ENCODE measurements around the gene CAMLG. TPM values are rescaled to one million over a fixed set of nuclear protein-coding genes. Genes with fewer than 3 reads are reported as not detected.

Gene CAMLG
- total and polyA plus RNA-seq, 2 of the 13 experiments (the other 11 are each of a cell fraction or from before 2014, with no cell fraction given): 14.2 to 19.8 TPM

GRCh38 chr5:134738133-134738962, at the start of gene CAMLG (continued):
- TF ChIP-seq ZNF274 (CRISPR knock-in tag; IDR thresholded peaks at IDR 0.05) (no peak; the same call in 1 of the 2 replicates), HNF4G (IDR thresholded peaks at IDR 0.05; ENCODE audit: borderline replicate concordance, low read depth, low read length) (no peak), HNF4G (CRISPR knock-in tag; IDR thresholded peaks at IDR 0.05; ENCODE audit: borderline replicate concordance, low read depth) (peak; percentile 75; the same call in 1 of the 2 replicates), ZC3H4 (CRISPR knock-in tag; IDR thresholded peaks at IDR 0.05; ENCODE audit: borderline replicate concordance) (no peak), ZNF558 (CRISPR knock-in tag; IDR thresholded peaks at IDR 0.05; ENCODE audit: borderline replicate concordance) (peak; percentile 82; the same call in 1 of the 2 replicates), PREB (CRISPR knock-in tag; IDR thresholded peaks at IDR 0.05) (no peak), ZNF468 (CRISPR knock-in tag; IDR thresholded peaks at IDR 0.05) (no peak), ZNF407 (CRISPR knock-in tag; IDR thresholded peaks at IDR 0.05; ENCODE audit: not compliant biosample characterization) (peak; percentile 14), CHCHD3 (CRISPR knock-in tag; IDR thresholded peaks at IDR 0.05) (peak; percentile 47; the same call in 1 of the 2 replicates), NR2F1 (CRISPR knock-in tag; IDR thresholded peaks at IDR 0.05) (no peak), ZNF501 (CRISPR knock-in tag; IDR thresholded peaks at IDR 0.05) (peak; percentile 90), NFE2L2 (IDR thresholded peaks at IDR 0.05; ENCODE audit: low read length) (no peak), CBX1 (IDR thresholded peaks at IDR 0.05; ENCODE audit: low read depth) (no peak), ZNF570 (CRISPR knock-in tag; IDR thresholded peaks at IDR 0.05; ENCODE audit: borderline replicate concordance) (no peak), ZNF329 (CRISPR knock-in tag; IDR thresholded peaks at IDR 0.05; ENCODE audit: low read depth) (peak; percentile 82), POLR2AphosphoS5 (IDR thresholded peaks at IDR 0.05; ENCODE audit: low read depth, low read length) (peak; percentile 65; the same call in 1 of the 2 replicates), ZNF430 (CRISPR knock-in tag; IDR thresholded peaks at IDR 0.05) (peak; percentile 76), ZNF746 (CRISPR knock-in tag; IDR thresholded peaks at IDR 0.05) (peak; percentile 69; the same call in 1 of the 2 replicates), TBX3 (IDR thresholded peaks at IDR 0.05; ENCODE audit: borderline replicate concordance) (0 out of 2 replicates have a peak, but pooled peaks have one; percentile 30), ZFY (CRISPR knock-in tag; IDR thresholded peaks at IDR 0.05) (peak; percentile 90), HOXA7 (CRISPR knock-in tag; IDR thresholded peaks at IDR 0.05) (no peak)
